ENCODE measurements around the gene ODF2. TPM values are rescaled to one million over a fixed set of nuclear protein-coding genes. Genes with fewer than 3 reads are reported as not detected.
"Not testable (repeated sequence)": the region's sequence is repeated elsewhere in the genome, so short reads cannot be mapped to it uniquely, and the experiment has no call there.

The ODF2 gene
- total and polyA plus RNA-seq, 7 donors, result 6.7 to 20.5 (median 9.6) TPM

- H3K27me3 ChIP-seq (ENCODE audit: insufficient read depth in 3 of 3, low read length in 2 of 3), result peaks cover 0 to 7% (median 0%) of the 10 kb centered on the region in 3 donors
- TF ChIP-seq CTCF (IDR thresholded peaks at IDR 0.05), result no peak
- no peaks in the 10 kb centered on the region for H3K36me3 ChIP-seq (ENCODE audit: insufficient read depth in 1 of 2, low read depth in 1 of 2)
- H3K27ac ChIP-seq, result no peak overlapping the region
- no peak for DNase-seq
- H3K4me3 ChIP-seq, result no peak overlapping the region
- H3K4me1 ChIP-seq, result peaks cover 12% of the 10 kb centered on the region
- H3K9me3 ChIP-seq, result no peaks in the 10 kb centered on the region
- ATAC-seq, result no peak
- WGBS, 3 donors, result 90 to 100% (median 96%) methylated on average over 5 of the region's 5 CpGs
- intact Hi-C loops (cut with DNase I), result no loop called here
These were observed 33.0 kb upstream of the ODF2 start for GRCh38 chr9:128422783-128423150.

- H3K4me3 ChIP-seq; H3K36me3 ChIP-seq (ENCODE audit: insufficient read depth in 1 of 2, low read depth in 1 of 2); intact Hi-C loops (cut with DNase I); H3K27me3 ChIP-seq (ENCODE audit: insufficient read depth in 3 of 3, low read length in 2 of 3); DNase-seq; H3K27ac ChIP-seq; H3K9me3 ChIP-seq; ATAC-seq: not testable (repeated sequence)
- WGBS, 3 donors, result 73 to 75% (median 74%) methylated on average over 6 of the region's 6 CpGs
- H3K4me1 ChIP-seq, result peaks cover 12% of the 10 kb centered on the region
These were observed 32.5 kb upstream of the ODF2 start for GRCh38 chr9:128423356-128423755.

GRCh38 chr9:128424268-128424780 is 31.5 kb upstream of the ODF2 start:
- Histone ChIP-seq H3K9me3 (no peaks in the 10 kb centered on the region), H3K4me1 (peaks cover 7% of the 10 kb centered on the region), H3K4me3 (no peak overlapping the region), H3K36me3 (ENCODE audit: insufficient read depth in 1 of 2, low read depth in 1 of 2) (no peaks in the 10 kb centered on the region), H3K27me3 (ENCODE audit: insufficient read depth in 3 of 3, low read length in 2 of 3) (peaks cover 0 to 4% (median 0%) of the 10 kb centered on the region in 3 donors), H3K27ac (no peak overlapping the region)
- no peak for ATAC-seq
- TF ChIP-seq CTCF (IDR thresholded peaks at IDR 0.05), result no peak
- intact Hi-C loops (cut with DNase I), result no loop called here
- 88 to 95% (median 93%) methylated on average over 15 of the region's 15 CpGs for WGBS, 3 donors
- no peak for DNase-seq

GRCh38 chr9:128428644-128429512 is 26.9 kb upstream of the ODF2 start:
- intact Hi-C loops (cut with DNase I), result no loop called here
- WGBS, 3 donors, result 77 to 81% (median 79%) methylated on average over 22 of the region's 22 CpGs
- Histone ChIP-seq H3K4me3 (no peak overlapping the region), H3K9me3 (no peaks in the 10 kb centered on the region), H3K36me3 (ENCODE audit: insufficient read depth in 1 of 2, low read depth in 1 of 2) (no peaks in the 10 kb centered on the region), H3K27me3 (ENCODE audit: insufficient read depth in 3 of 3, low read length in 2 of 3) (no peaks in the 10 kb centered on the region), H3K4me1 (no peaks in the 10 kb centered on the region), H3K27ac (no peak overlapping the region)
- TF ChIP-seq CTCF (IDR thresholded peaks at IDR 0.05), result no peak
- no peak for DNase-seq
- no peak for ATAC-seq

GRCh38 chr9:128429513-128430086 is 26.2 kb upstream of the ODF2 start:
- Histone ChIP-seq H3K36me3 (ENCODE audit: insufficient read depth in 1 of 2, low read depth in 1 of 2) (no peaks in the 10 kb centered on the region), H3K9me3 (no peaks in the 10 kb centered on the region), H3K27ac (no peak overlapping the region), H3K27me3 (ENCODE audit: insufficient read depth in 3 of 3, low read length in 2 of 3) (no peaks in the 10 kb centered on the region), H3K4me3 (no peak overlapping the region), H3K4me1 (no peaks in the 10 kb centered on the region)
- intact Hi-C loops (cut with DNase I), result no loop called here
- no peak for DNase-seq
- TF ChIP-seq CTCF (IDR thresholded peaks at IDR 0.05), result no peak
- WGBS, 3 donors, result 84 to 87% (median 84%) methylated on average over 13 of the region's 13 CpGs
- no peak for ATAC-seq
